CD4-positive, alpha-beta T cell (primary cell): ENCODE measurements around the gene OR6C1. TPM values are rescaled to one million over a fixed set of nuclear protein-coding genes. Genes with fewer than 3 reads are reported as not detected.
"Not testable (repeated sequence)": the region's sequence is repeated elsewhere in the genome, so short reads cannot be mapped to it uniquely, and the experiment has no call there.

Experiments
- ATAC-seq: fragments of 200-7000 bp; cut with Tn5 transposase; one replicate; pipeline ENCODE4 v1.10.0; 2022; ENCODE audit warnings: mild to moderate bottlenecking; ENCODE audit not compliant: poor library complexity
- CTCF ChIA-PET: fragments of 350-600 bp; sonication (Branson Sonifier 250); formaldehyde crosslinking; loops from one replicate; lab custom pipeline; 2021; ENCODE audit warnings: antibody characterized with exemption, inconsistent platforms; lab: Charles Lee
- POLR2A ChIA-PET: fragments of 350-600 bp; sonication (Branson Sonifier 250); formaldehyde crosslinking; loops from one replicate; lab custom pipeline; 2021; ENCODE audit warnings: antibody characterized with exemption, inconsistent platforms; lab: Charles Lee
- DNase-seq, 14 experiments: peaks; one replicate each; pipeline ENCODE4 v3.0.0-alpha.2; 2013 to 2020; ENCODE audit warnings: mixed read lengths in 2 of 14
- H3K27ac ChIP-seq, 2 donors: one replicate each; pipeline versions ENCODE4 v1.5.1 to v1.7.0; 2013; ENCODE audit warnings: low read length in 2 of 2, low read depth in 1 of 2, mild to moderate bottlenecking in 1 of 2
- H3K27me3 ChIP-seq, 2 experiments: 1 replicate in 1 of 2; 2 replicates in 1 of 2; pipeline versions ENCODE4 v1.6.1 to v1.7.0; 2013; ENCODE audit warnings: low read length in 2 of 2, control low read depth in 1 of 2, mild to moderate bottlenecking in 1 of 2, moderate library complexity in 1 of 2; ENCODE audit not compliant: insufficient read depth in 2 of 2, control insufficient read depth in 1 of 2
- H3K36me3 ChIP-seq: one replicate; pipeline ENCODE4 v1.6.1; 2013; ENCODE audit warnings: low read length, control low read depth; ENCODE audit not compliant: insufficient read depth
- H3K4me1 ChIP-seq: one replicate; pipeline ENCODE4 v1.6.1; 2013; ENCODE audit warnings: low read length, control low read depth; ENCODE audit not compliant: insufficient read depth
- H3K4me3 ChIP-seq: one replicate; pipeline ENCODE4 v1.5.1; 2013; ENCODE audit warnings: mild to moderate bottlenecking, low read length, moderate library complexity
- H3K9me3 ChIP-seq, 2 experiments: 1 replicate in 1 of 2; 2 replicates in 1 of 2; pipeline versions ENCODE4 v1.6.1 to v1.7.0; 2013; ENCODE audit warnings: low read length in 2 of 2, mild to moderate bottlenecking in 2 of 2, control low read depth in 1 of 2, moderate library complexity in 1 of 2; ENCODE audit not compliant: control insufficient read depth in 1 of 2, insufficient read depth in 1 of 2
- H3K27ac Mint-ChIP-seq: one replicate; pipeline ENCODE4 v1.8.0; 2020; ENCODE audit warnings: mixed read lengths
- H3K27me3 Mint-ChIP-seq: one replicate; pipeline ENCODE4 v1.8.0; 2021; ENCODE audit warnings: mixed read lengths
- H3K36me3 Mint-ChIP-seq: one replicate; pipeline ENCODE4 v1.8.0; 2021; ENCODE audit warnings: low read depth, mixed read lengths
- H3K4me1 Mint-ChIP-seq: one replicate; pipeline ENCODE4 v1.8.0; 2021; ENCODE audit warnings: low read depth, mixed read lengths
- H3K4me3 Mint-ChIP-seq: one replicate; pipeline ENCODE4 v1.8.0; 2020; ENCODE audit warnings: mild to moderate bottlenecking, mixed read lengths
- H3K9me3 Mint-ChIP-seq: one replicate; pipeline ENCODE4 v1.8.0; 2020; ENCODE audit warnings: mixed read lengths
- CTCF ChIP-seq: fragments of 200-600 bp; IDR thresholded peaks from one replicate; pipeline ENCODE4 v1.8.0; 2022; ENCODE audit warnings: antibody characterized with exemption, mild to moderate bottlenecking
- intact Hi-C, 2 experiments: fragments of 100-400 bp; cut with DNase I in 1 of 2; cut with micrococcal nuclease in 1 of 2; formaldehyde crosslinking; loops; one replicate each; pipeline versions ENCODE4 v1.15.1 to v1.9.0; 2023 to 2025; cut with DNase I, micrococcal nuclease
- total RNA-seq, 174 experiments: library from RNA in 2 of 174; stranded (reverse) in 2 of 174; gene quantifications; one replicate each; pipeline ENCODE4 v1.2.3 and lab custom pipeline; 2021 to 2026

OR6C1 gene
- total RNA-seq, 2 experiments from 2014 or later = not detected

- CTCF ChIA-PET = no interaction called here
These were observed 21.9 kb downstream of the OR6C1 start for GRCh38 chr12:55336002-55336401.

GRCh38 chr12:55355338-55355737 is 41.2 kb downstream of the OR6C1 start:
- H3K36me3 ChIP-seq, H3K4me1 Mint-ChIP-seq, intact Hi-C loops, ATAC-seq, CTCF ChIA-PET, H3K4me3 Mint-ChIP-seq, DNase-seq, H3K9me3 ChIP-seq, H3K27ac Mint-ChIP-seq, H3K27ac ChIP-seq, H3K9me3 Mint-ChIP-seq, H3K4me1 ChIP-seq, H3K4me3 ChIP-seq, H3K36me3 Mint-ChIP-seq, H3K27me3 ChIP-seq: not testable (repeated sequence)
- POLR2A ChIA-PET = interaction anchor here (0.6 kb wide), 1 partner anchor 117 kb away, joined by 3 read pairs; no protein-coding TSS in a partner anchor
- peaks cover 37% of the 10 kb centered on the region for H3K27me3 Mint-ChIP-seq

More at GRCh38 chr12:55336002-55336401, 21.9 kb downstream of the OR6C1 start:
- H3K27ac Mint-ChIP-seq = no peak overlapping the region
- no peaks in the 10 kb centered on the region for H3K9me3 Mint-ChIP-seq
- peaks cover 24% of the 10 kb centered on the region for H3K27me3 Mint-ChIP-seq
- H3K4me1 ChIP-seq = no peaks in the 10 kb centered on the region
- H3K36me3 Mint-ChIP-seq = no peaks in the 10 kb centered on the region
- no peak overlapping the region for H3K4me3 Mint-ChIP-seq
- no peak for DNase-seq
- no peaks in the 10 kb centered on the region for H3K4me1 Mint-ChIP-seq
- no peaks in the 10 kb centered on the region for H3K36me3 ChIP-seq
- ATAC-seq = no peak
- H3K9me3 ChIP-seq = no peaks in the 10 kb centered on the region
- intact Hi-C loops = no loop called here
- H3K4me3 ChIP-seq = no peak overlapping the region
- POLR2A ChIA-PET = no interaction called here
- TF ChIP-seq CTCF = no peak
- H3K27ac ChIP-seq = no peak overlapping the region
- H3K27me3 ChIP-seq = peaks cover 0 to 22% of the 10 kb centered on the region in 2 experiments

- intact Hi-C loops = no loop called here
- Histone ChIP-seq H3K4me3 (no peak within 1 kb of the TSS), H3K27me3 (peaks cover 0 to 9% of the 10 kb centered on the region in 2 experiments), H3K4me1 (no peaks in the 10 kb centered on the region), H3K36me3 (no peaks in the 10 kb centered on the region), H3K9me3 (no peaks in the 10 kb centered on the region), H3K27ac (no peak within 1 kb of the TSS)
- no peak within 1 kb of the TSS for H3K4me3 Mint-ChIP-seq
- no peaks in the 10 kb centered on the region for H3K9me3 Mint-ChIP-seq
- DNase-seq = no peak
- no peaks in the 10 kb centered on the region for H3K4me1 Mint-ChIP-seq
- no peak for ATAC-seq
- POLR2A ChIA-PET = interaction anchor here (0.7 kb wide), 1 partner anchor 8 kb away, joined by 3 read pairs; no protein-coding TSS in a partner anchor
- no peak for TF ChIP-seq CTCF
- no peak within 1 kb of the TSS for H3K27ac Mint-ChIP-seq
- CTCF ChIA-PET = no interaction called here
- H3K27me3 Mint-ChIP-seq = peaks cover 32% of the 10 kb centered on the region
- no peaks in the 10 kb centered on the region for H3K36me3 Mint-ChIP-seq
These were observed 48.5 kb downstream of the OR6C1 start, which contains the start of gene OR6C75 for GRCh38 chr12:55362675-55363074. Gene OR6C75, plus strand, starts transcription at chr12:55362975. Its CDS starts 2,136 bp downstream, at chr12:55365111.

GRCh38 chr12:55365086-55365485 is 50.9 kb downstream of the OR6C1 start:
- Histone ChIP-seq H3K27ac (no peak overlapping the region), H3K27me3 (peaks cover 0 to 9% of the 10 kb centered on the region in 2 experiments), H3K4me1 (no peaks in the 10 kb centered on the region), H3K4me3 (no peak overlapping the region), H3K36me3 (no peaks in the 10 kb centered on the region), H3K9me3 (no peaks in the 10 kb centered on the region)
- POLR2A ChIA-PET = no interaction called here
- no peaks in the 10 kb centered on the region for H3K4me1 Mint-ChIP-seq
- CTCF ChIA-PET = no interaction called here
- no peak overlapping the region for H3K4me3 Mint-ChIP-seq
- no peaks in the 10 kb centered on the region for H3K36me3 Mint-ChIP-seq
- ATAC-seq (no peak), DNase-seq (no peak)
- no peaks in the 10 kb centered on the region for H3K9me3 Mint-ChIP-seq
- intact Hi-C loops = no loop called here
- H3K27me3 Mint-ChIP-seq = peaks cover 28% of the 10 kb centered on the region
- TF ChIP-seq CTCF = no peak
- no peak overlapping the region for H3K27ac Mint-ChIP-seq
